ENCODE data around the gene ACSF3. TPM values are rescaled to one million over a fixed set of nuclear protein-coding genes. Genes with fewer than 3 reads are reported as not detected.

Gene ACSF3
- total RNA-seq, 6 donors from 2014 or later: 30.2 to 97.4 (median 35.3) TPM

- H3K36me3 ChIP-seq: peaks cover 5 to 87% (median 60%) of the 10 kb centered on the region in 4 donors
- H3K9me3 ChIP-seq: no peaks in the 10 kb centered on the region
- no peak overlapping the region for H3K27ac ChIP-seq
- WGBS, 2 donors: 70 to 82% methylated on average over 10 to 15 of the region's 24 CpGs
- no peaks in the 10 kb centered on the region for H3K27me3 ChIP-seq
- TF ChIP-seq POLR2A (IDR thresholded peaks at IDR 0.05): no peak
- no peak for TF ChIP-seq EP300 (IDR thresholded peaks at IDR 0.05)
- TF ChIP-seq, protein P1, sequence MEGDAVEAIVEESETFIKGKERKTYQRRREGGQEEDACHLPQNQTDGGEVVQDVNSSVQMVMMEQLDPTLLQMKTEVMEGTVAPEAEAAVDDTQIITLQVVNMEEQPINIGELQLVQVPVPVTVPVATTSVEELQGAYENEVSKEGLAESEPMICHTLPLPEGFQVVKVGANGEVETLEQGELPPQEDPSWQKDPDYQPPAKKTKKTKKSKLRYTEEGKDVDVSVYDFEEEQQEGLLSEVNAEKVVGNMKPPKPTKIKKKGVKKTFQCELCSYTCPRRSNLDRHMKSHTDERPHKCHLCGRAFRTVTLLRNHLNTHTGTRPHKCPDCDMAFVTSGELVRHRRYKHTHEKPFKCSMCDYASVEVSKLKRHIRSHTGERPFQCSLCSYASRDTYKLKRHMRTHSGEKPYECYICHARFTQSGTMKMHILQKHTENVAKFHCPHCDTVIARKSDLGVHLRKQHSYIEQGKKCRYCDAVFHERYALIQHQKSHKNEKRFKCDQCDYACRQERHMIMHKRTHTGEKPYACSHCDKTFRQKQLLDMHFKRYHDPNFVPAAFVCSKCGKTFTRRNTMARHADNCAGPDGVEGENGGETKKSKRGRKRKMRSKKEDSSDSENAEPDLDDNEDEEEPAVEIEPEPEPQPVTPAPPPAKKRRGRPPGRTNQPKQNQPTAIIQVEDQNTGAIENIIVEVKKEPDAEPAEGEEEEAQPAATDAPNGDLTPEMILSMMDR (IDR thresholded peaks at IDR 0.05): no peak
- no peak for TF ChIP-seq POLR2AphosphoS5 (IDR thresholded peaks at IDR 0.05)
- DNase-seq (peak in 1 of 2 donors; percentile 70), ATAC-seq (ENCODE audit: low FRiP score in 2 of 2) (no peak)
- peaks cover 3 to 22% (median 10%) of the 10 kb centered on the region in 4 donors for H3K4me1 ChIP-seq
- H3K4me3 ChIP-seq: no peak overlapping the region
These were observed 25.5 kb downstream of the ACSF3 start for GRCh38 chr16:89119166-89119621.

GRCh38 chr16:89119661-89120141 is 26.0 kb downstream of the ACSF3 start:
- Histone ChIP-seq H3K27me3 (no peaks in the 10 kb centered on the region), H3K4me3 (no peak overlapping the region), H3K4me1 (peaks cover 0 to 17% (median 6%) of the 10 kb centered on the region in 4 donors), H3K36me3 (peaks cover 5 to 82% (median 59%) of the 10 kb centered on the region in 4 donors), H3K9me3 (no peaks in the 10 kb centered on the region), H3K27ac (no peak overlapping the region)
- 89 to 92% methylated on average over 21 to 31 of the region's 31 CpGs for WGBS, 2 donors
- peak in 1 of 2 donors; percentile 82 for DNase-seq
- no peak for ATAC-seq (ENCODE audit: low FRiP score in 2 of 2)
- no peak for TF ChIP-seq POLR2A (IDR thresholded peaks at IDR 0.05)
- TF ChIP-seq POLR2AphosphoS5 (IDR thresholded peaks at IDR 0.05): no peak
- TF ChIP-seq EP300 (IDR thresholded peaks at IDR 0.05): no peak
- TF ChIP-seq, protein P1 (IDR thresholded peaks at IDR 0.05): no peak

DNA sequence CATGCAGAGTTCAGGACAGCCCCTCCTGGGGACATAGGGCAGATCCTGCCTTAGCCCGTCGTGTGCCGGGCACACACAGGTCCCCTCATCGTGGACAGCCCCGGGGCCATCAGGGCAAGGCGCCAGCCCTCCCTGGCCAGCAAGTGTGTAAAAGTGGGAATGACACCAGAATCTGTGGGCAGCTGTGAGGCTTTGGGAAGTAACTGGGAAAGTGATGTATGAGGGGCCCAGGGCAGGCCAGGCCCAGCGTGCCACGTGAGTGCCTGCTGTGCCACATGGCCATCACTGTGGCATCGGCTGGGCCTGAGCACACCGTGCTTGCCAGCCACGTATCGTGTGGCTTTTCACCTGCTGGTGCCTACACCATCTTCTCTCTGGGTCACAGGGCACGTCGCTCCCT is 26.6 kb downstream of the ACSF3 start:
- DNase-seq (peak in 1 of 2 donors; percentile 74), ATAC-seq (ENCODE audit: low FRiP score in 2 of 2) (no peak)
- Histone ChIP-seq H3K4me3 (no peak overlapping the region), H3K27me3 (no peaks in the 10 kb centered on the region), H3K36me3 (peaks cover 5 to 81% (median 56%) of the 10 kb centered on the region in 4 donors), H3K27ac (no peak overlapping the region), H3K9me3 (no peaks in the 10 kb centered on the region), H3K4me1 (peaks cover 0 to 11% (median 5%) of the 10 kb centered on the region in 4 donors)
- no peak for TF ChIP-seq POLR2A (IDR thresholded peaks at IDR 0.05)
- TF ChIP-seq, protein P1 (IDR thresholded peaks at IDR 0.05): no peak
- TF ChIP-seq EP300 (IDR thresholded peaks at IDR 0.05): no peak
- no peak for TF ChIP-seq POLR2AphosphoS5 (IDR thresholded peaks at IDR 0.05)
- WGBS, 2 donors: 97 to 98% methylated on average over 11 to 12 of the region's 14 CpGs

GRCh38 chr16:89120921-89121351 is 27.3 kb downstream of the ACSF3 start:
- no peak for TF ChIP-seq POLR2A (IDR thresholded peaks at IDR 0.05)
- TF ChIP-seq POLR2AphosphoS5 (IDR thresholded peaks at IDR 0.05): no peak
- TF ChIP-seq, protein P1 (IDR thresholded peaks at IDR 0.05): no peak
- TF ChIP-seq EP300 (IDR thresholded peaks at IDR 0.05): no peak
- H3K36me3 ChIP-seq: peaks cover 5 to 81% (median 55%) of the 10 kb centered on the region in 4 donors
- H3K4me3 ChIP-seq: no peak overlapping the region
- H3K4me1 ChIP-seq: peaks cover 0 to 11% (median 5%) of the 10 kb centered on the region in 4 donors
- ATAC-seq (ENCODE audit: low FRiP score in 2 of 2) (no peak), DNase-seq (peak in 1 of 2 donors; percentile 71)
- no peak overlapping the region for H3K27ac ChIP-seq
- H3K27me3 ChIP-seq: no peaks in the 10 kb centered on the region
- no peaks in the 10 kb centered on the region for H3K9me3 ChIP-seq
- 94 to 96% methylated on average over 14 to 15 of the region's 15 CpGs for WGBS, 2 donors

Data from upper lobe of left lung (tissue), 6 donors.